OCI-LY7 (cell line): ENCODE data around the gene TMEM86B. TPM values are rescaled to one million over a fixed set of nuclear protein-coding genes. Genes with fewer than 3 reads are reported as not detected.
"Not testable (repeated sequence)": the region's sequence is repeated elsewhere in the genome, so short reads cannot be mapped to it uniquely, and the experiment has no call there.

Source experiments
- BruUV-seq: library from RNA; stranded (reverse); fragments of 400-500 nt; replicated peaks from 2 replicates; lab custom pipeline; 2021; lab: Mats Ljungman, UMichigan
- CTCF ChIA-PET: fragments of 300-600 bp; sonication (Branson Sonifier 250); formaldehyde crosslinking; loops from one replicate; lab custom pipeline; 2022; ENCODE audit warnings: antibody characterized with exemption; ENCODE audit not compliant: unreplicated experiment; lab: Charles Lee
- POLR2A ChIA-PET: fragments of 300-600 bp; sonication (Branson Sonifier 250); formaldehyde crosslinking; loops from one replicate; lab custom pipeline; 2022; ENCODE audit warnings: antibody characterized with exemption; lab: Charles Lee
- DNase-seq: peaks from one replicate; pipeline ENCODE4 v3.0.0-alpha.2; 2015; ENCODE audit warnings: low spot score
- H2AFZ ChIP-seq: fragments of 200-600 bp; sonication (generic), shearing (Covaris generic); 2 replicates; pipeline ENCODE4 v1.6.1; 2014; ENCODE audit warnings: mild to moderate bottlenecking, antibody characterized with exemption, low read length, moderate library complexity
- H3K27ac ChIP-seq: fragments of 200-600 bp; sonication (generic); 2 replicates; pipeline ENCODE4 v1.5.1; 2014; ENCODE audit warnings: mixed run types, low read depth, mild to moderate bottlenecking, moderate library complexity, low read length, inconsistent platforms; ENCODE audit not compliant: poor library complexity, severe bottlenecking
- H3K36me3 ChIP-seq: fragments of 200-600 bp; sonication (generic); 2 replicates; pipeline ENCODE4 v1.6.1; 2014; ENCODE audit warnings: mild to moderate bottlenecking, antibody characterized with exemption, low read length, moderate library complexity, mixed read lengths; ENCODE audit not compliant: insufficient read depth
- H3K4me1 ChIP-seq: fragments of 200-600 bp; sonication (generic); 2 replicates; pipeline ENCODE4 v1.5.1; 2014; ENCODE audit warnings: mild to moderate bottlenecking, low read length; ENCODE audit not compliant: insufficient read depth, poor library complexity, severe bottlenecking
- H3K4me2 ChIP-seq: fragments of 200-600 bp; sonication (generic); 2 replicates; pipeline ENCODE4 v1.6.1; 2014; ENCODE audit warnings: mild to moderate bottlenecking, low read length
- H3K4me3 ChIP-seq: fragments of 200-600 bp; sonication (generic); 2 replicates; pipeline ENCODE4 v1.5.1; 2014; ENCODE audit warnings: mild to moderate bottlenecking, low read depth, low read length; ENCODE audit not compliant: poor library complexity, severe bottlenecking
- H3K79me2 ChIP-seq: fragments of 200-600 bp; sonication (generic); 2 replicates; pipeline ENCODE4 v1.6.1; 2016; ENCODE audit warnings: low read depth, mild to moderate bottlenecking, low read length, moderate library complexity, mixed read lengths; ENCODE audit not compliant: insufficient read depth
- H3K9me2 ChIP-seq: fragments of 200-600 bp; sonication (generic); 2 replicates; pipeline ENCODE4 v1.6.1; 2016; ENCODE audit warnings: mild to moderate bottlenecking, low read length, mixed read lengths; ENCODE audit not compliant: insufficient read depth
- H3K9me3 ChIP-seq: fragments of 200-600 bp; sonication (generic); 2 replicates; pipeline ENCODE4 v1.6.1; 2014; ENCODE audit warnings: mild to moderate bottlenecking, mixed run types, low read length, mixed read lengths
- H4K20me1 ChIP-seq: fragments of 200-600 bp; sonication (generic); 2 replicates; pipeline ENCODE4 v1.6.1; 2014; ENCODE audit warnings: mild to moderate bottlenecking, antibody characterized with exemption, low read length, moderate library complexity, mixed read lengths; ENCODE audit not compliant: insufficient read depth
- CTCF ChIP-seq: fragments of 200-600 bp; sonication (generic); conservative IDR thresholded peaks from 2 replicates; pipeline ENCODE4 v1.5.1; 2014; ENCODE audit warnings: mild to moderate bottlenecking, antibody characterized with exemption, low read length, moderate library complexity, mixed read lengths
- EZH2phosphoT487 ChIP-seq: fragments of 200-600 bp; sonication (generic); IDR thresholded peaks from 2 replicates; pipeline ENCODE4 v1.6.1; 2018; ENCODE audit warnings: low read depth, borderline replicate concordance, mild to moderate bottlenecking, mixed run types, antibody characterized with exemption, low read length, moderate library complexity, mixed read lengths
- intact Hi-C: fragments of 100-400 bp; cut with micrococcal nuclease; formaldehyde crosslinking; loops from one replicate; pipeline ENCODE4 v1.10.0; 2022; ENCODE audit not compliant: unreplicated experiment
- total RNA-seq, 2 experiments: library from RNA; depleted of rRNA in 1 of 2; stranded (reverse); fragments of >200 nt in 1 of 2; shearing (Covaris generic) in 1 of 2; gene quantifications; 2 replicates each; pipeline ENCODE4 v1.2.3, GENCODE V29; 2014 to 2022

Gene TMEM86B
- total RNA-seq, 2 experiments from 2014 or later = 8.1 to 13.8 TPM

- CTCF ChIA-PET, H2AFZ ChIP-seq, POLR2A ChIA-PET, H3K4me1 ChIP-seq, H3K9me2 ChIP-seq, DNase-seq, H3K79me2 ChIP-seq, BruUV-seq, H3K27ac ChIP-seq, intact Hi-C loops, H4K20me1 ChIP-seq, H3K36me3 ChIP-seq, H3K4me3 ChIP-seq, H3K9me3 ChIP-seq, H3K4me2 ChIP-seq: not testable (repeated sequence)
- TF ChIP-seq CTCF = peak; percentile 30; the same call in 1 of the 2 replicates
Observed at GRCh38 chr19:55202199-55202598, 26.4 kb downstream of the TMEM86B start.

GRCh38 chr19:55199620-55200204 is 28.9 kb downstream of the TMEM86B start:
- no peaks in the 10 kb centered on the region for H3K79me2 ChIP-seq
- H3K27ac ChIP-seq = no peak overlapping the region
- no peaks in the 10 kb centered on the region for H4K20me1 ChIP-seq
- no peaks in the 10 kb centered on the region for H3K9me2 ChIP-seq
- intact Hi-C loops = no loop called here
- H3K4me1 ChIP-seq = no peaks in the 10 kb centered on the region
- no TSS peak for BruUV-seq
- H3K4me2 ChIP-seq = no peak overlapping the region
- POLR2A ChIA-PET = interaction anchor here (0.6 kb wide), 1 partner anchor 103 kb away, joined by 4 read pairs; no protein-coding TSS in a partner anchor
- H3K4me3 ChIP-seq = no peak overlapping the region
- TF ChIP-seq EZH2phosphoT487 = no peak
- TF ChIP-seq CTCF = no peak
- DNase-seq = no peak
- no peaks in the 10 kb centered on the region for H3K9me3 ChIP-seq
- no peak overlapping the region for H2AFZ ChIP-seq
- CTCF ChIA-PET = no interaction called here
- H3K36me3 ChIP-seq = no peaks in the 10 kb centered on the region

GRCh38 chr19:55198651-55199050 is 29.9 kb downstream of the TMEM86B start:
- POLR2A ChIA-PET = interaction anchor here (0.6 kb wide), 1 partner anchor 1030 kb away, joined by 5 read pairs; no protein-coding TSS in a partner anchor
- BruUV-seq = no TSS peak

More at GRCh38 chr19:55198651-55199050, 29.9 kb downstream of the TMEM86B start:
- CTCF ChIA-PET = no interaction called here
- TF ChIP-seq EZH2phosphoT487 (no peak), CTCF (no peak)
- no peak overlapping the region for H3K4me2 ChIP-seq
- no peak overlapping the region for H3K27ac ChIP-seq
- H2AFZ ChIP-seq = no peak overlapping the region
- no peaks in the 10 kb centered on the region for H3K9me3 ChIP-seq
- DNase-seq = no peak
- H4K20me1 ChIP-seq = no peaks in the 10 kb centered on the region
- H3K4me1 ChIP-seq = no peaks in the 10 kb centered on the region
- no peak overlapping the region for H3K4me3 ChIP-seq
- no peaks in the 10 kb centered on the region for H3K79me2 ChIP-seq
- intact Hi-C loops = no loop called here
- H3K36me3 ChIP-seq = no peaks in the 10 kb centered on the region
- no peaks in the 10 kb centered on the region for H3K9me2 ChIP-seq
